Colonic mucosa (tissue), 4 donors: ENCODE results near the gene RPS3. TPM values are rescaled to one million over a fixed set of nuclear protein-coding genes. Genes with fewer than 3 reads are reported as not detected.
A peak's percentile ranks its signal among the peaks of the same experiment; 100 is the strongest.

Source experiments
- DNase-seq: peaks from one replicate; pipeline ENCODE4 v3.0.0-alpha.2; 2020
- H3K27ac ChIP-seq: fragments of 200-600 bp; one replicate; pipeline ENCODE4 v1.8.0; 2021
- H3K27me3 ChIP-seq: fragments of 200-600 bp; one replicate; pipeline ENCODE4 v1.8.0; 2021
- H3K36me3 ChIP-seq: fragments of 200-600 bp; one replicate; pipeline ENCODE4 v1.8.0; 2021
- H3K4me1 ChIP-seq: fragments of 200-600 bp; one replicate; pipeline ENCODE4 v1.8.0; 2021; ENCODE audit warnings: mild to moderate bottlenecking
- H3K4me3 ChIP-seq: fragments of 200-600 bp; one replicate; pipeline ENCODE4 v1.8.0; 2021
- H3K9ac ChIP-seq, 2 donors: one replicate each; pipeline ENCODE4 v1.7.0; 2013; ENCODE audit warnings: control low read depth in 2 of 2, low read depth in 2 of 2, low read length in 2 of 2
- H3K9me3 ChIP-seq: fragments of 200-600 bp; one replicate; pipeline ENCODE4 v1.8.0; 2021
- intact Hi-C: fragments of 100-400 bp; cut with DNase I; formaldehyde crosslinking; loops from one replicate; pipeline ENCODE4 v1.14.1; 2022
- total RNA-seq, 2 donors: library from RNA; stranded (reverse); fragmentation: NEBNext Ultra II Directional in 1 of 2; extraction: Animal tissue kit (Norgen Biotek cat#: 25700) in 1 of 2; gene quantifications; one replicate each; pipeline ENCODE4 v1.2.1, GENCODE V29; 2021
- TF ChIP-seq, protein P1 (sequence below): fragments of 200-600 bp; IDR thresholded peaks from one replicate; pipeline ENCODE4 v1.8.0; 2022; ENCODE audit warnings: antibody characterized with exemption, mild to moderate bottlenecking
- donor health status: healthy.
- donor health status: DM: no; HTN: no; CAD: no.
- donor health status: DM: no; HTN: no; CAD: no.

The RPS3 gene
- total RNA-seq, 2 donors from 2014 or later, result 2,133 to 2,596 TPM

DNA sequence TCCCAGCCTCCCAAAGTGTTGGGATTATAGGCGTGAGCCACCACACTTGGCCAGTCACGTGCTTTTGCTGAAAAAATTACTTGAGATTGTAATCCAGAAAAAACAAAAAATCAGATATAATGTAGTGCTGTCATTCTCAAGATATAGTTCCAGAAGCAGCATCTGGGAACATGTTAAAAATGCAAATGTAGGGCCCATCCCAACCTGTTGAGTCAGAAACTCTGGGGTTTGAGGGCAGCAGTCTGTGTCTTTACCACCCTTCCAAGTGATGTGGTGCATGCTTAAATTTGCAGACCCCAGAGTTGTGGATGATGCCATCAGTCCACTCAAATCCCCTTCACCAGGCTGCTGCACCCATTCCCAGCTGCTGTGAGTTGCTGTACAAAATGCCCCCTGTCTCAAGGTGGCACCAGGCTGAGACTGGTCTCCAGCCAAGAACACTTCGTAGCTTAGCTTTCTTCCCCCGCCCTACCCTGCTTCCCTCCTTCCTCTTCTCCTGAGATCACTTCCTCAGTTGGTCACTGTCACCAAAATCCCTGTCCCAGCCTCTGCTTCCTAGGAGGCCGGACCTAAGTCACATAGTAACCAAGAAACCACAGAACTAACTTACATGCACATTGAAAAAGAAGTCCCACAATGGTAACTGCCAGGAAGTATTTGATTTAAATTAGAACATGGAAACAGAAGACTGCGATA is 29.6 kb upstream of the RPS3 start:
- intact Hi-C loops, result no loop called here
- no peak overlapping the region for H3K4me3 ChIP-seq
- H3K9me3 ChIP-seq, result no peaks in the 10 kb centered on the region
- H3K36me3 ChIP-seq, result no peaks in the 10 kb centered on the region
- no peaks in the 10 kb centered on the region for H3K27me3 ChIP-seq
- TF ChIP-seq, protein P1, sequence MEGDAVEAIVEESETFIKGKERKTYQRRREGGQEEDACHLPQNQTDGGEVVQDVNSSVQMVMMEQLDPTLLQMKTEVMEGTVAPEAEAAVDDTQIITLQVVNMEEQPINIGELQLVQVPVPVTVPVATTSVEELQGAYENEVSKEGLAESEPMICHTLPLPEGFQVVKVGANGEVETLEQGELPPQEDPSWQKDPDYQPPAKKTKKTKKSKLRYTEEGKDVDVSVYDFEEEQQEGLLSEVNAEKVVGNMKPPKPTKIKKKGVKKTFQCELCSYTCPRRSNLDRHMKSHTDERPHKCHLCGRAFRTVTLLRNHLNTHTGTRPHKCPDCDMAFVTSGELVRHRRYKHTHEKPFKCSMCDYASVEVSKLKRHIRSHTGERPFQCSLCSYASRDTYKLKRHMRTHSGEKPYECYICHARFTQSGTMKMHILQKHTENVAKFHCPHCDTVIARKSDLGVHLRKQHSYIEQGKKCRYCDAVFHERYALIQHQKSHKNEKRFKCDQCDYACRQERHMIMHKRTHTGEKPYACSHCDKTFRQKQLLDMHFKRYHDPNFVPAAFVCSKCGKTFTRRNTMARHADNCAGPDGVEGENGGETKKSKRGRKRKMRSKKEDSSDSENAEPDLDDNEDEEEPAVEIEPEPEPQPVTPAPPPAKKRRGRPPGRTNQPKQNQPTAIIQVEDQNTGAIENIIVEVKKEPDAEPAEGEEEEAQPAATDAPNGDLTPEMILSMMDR, result no peak
- no peak overlapping the region for H3K9ac ChIP-seq
- DNase-seq, result no peak
- no peaks in the 10 kb centered on the region for H3K4me1 ChIP-seq
- H3K27ac ChIP-seq, result no peak overlapping the region

DNA sequence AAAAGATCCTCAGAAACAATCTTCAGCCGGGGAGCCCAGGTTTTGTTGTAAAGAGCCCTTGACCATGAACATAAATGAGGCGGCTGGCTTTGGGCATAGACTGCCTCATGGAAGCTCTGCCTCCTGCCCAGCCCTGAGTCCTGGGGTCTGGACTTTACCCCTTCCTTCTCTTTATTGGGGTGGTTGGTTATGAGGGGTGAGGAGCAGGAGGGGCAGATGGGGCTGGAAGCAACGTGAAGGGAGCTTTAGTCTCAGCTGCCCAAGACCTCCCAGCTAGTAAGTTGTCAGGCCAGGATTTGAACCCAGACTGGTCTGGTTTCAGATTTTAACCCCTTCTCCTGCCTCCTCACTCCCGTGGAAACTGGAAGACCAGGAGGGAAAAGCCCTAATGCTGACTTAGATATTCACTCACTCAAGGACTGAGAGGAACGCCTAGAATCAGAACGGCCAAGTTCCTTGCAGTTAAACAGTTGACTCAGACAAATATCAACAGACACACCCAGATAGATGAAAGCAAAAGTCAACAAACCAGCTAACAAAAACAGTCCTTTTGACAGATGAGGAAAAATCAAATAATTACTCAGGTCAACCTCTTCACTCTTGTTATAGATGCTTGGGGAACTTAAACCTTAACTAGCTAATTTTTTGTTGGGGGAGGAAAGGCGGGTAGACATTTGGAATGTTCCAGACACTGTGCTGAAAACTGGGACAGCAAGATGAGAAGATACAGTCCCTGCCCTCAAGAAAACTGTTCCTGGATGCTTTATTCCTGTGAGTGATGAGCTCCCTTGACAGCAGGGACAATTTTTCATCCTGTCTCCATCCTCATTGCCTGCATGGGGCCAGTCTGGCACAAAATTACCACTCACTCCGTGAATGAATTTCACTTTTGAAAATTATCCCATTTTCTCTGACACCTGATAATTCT is 27.1 kb upstream of the RPS3 start:
- H3K9ac ChIP-seq, result peak overlapping the region; percentile 24 to 68
- H3K4me1 ChIP-seq, result no peaks in the 10 kb centered on the region
- intact Hi-C loops, result no loop called here
- DNase-seq, result peak; percentile 75
- TF ChIP-seq, protein P1, result no peak
- no peak overlapping the region for H3K4me3 ChIP-seq
- H3K27ac ChIP-seq, result peak overlapping the region; percentile 93
- H3K27me3 ChIP-seq, result no peaks in the 10 kb centered on the region
- H3K36me3 ChIP-seq, result no peaks in the 10 kb centered on the region
- no peaks in the 10 kb centered on the region for H3K9me3 ChIP-seq

- Histone ChIP-seq H3K9me3 (no peaks in the 10 kb centered on the region), H3K9ac (no peak overlapping the region), H3K36me3 (no peaks in the 10 kb centered on the region), H3K4me1 (no peaks in the 10 kb centered on the region), H3K27ac (no peak overlapping the region), H3K27me3 (no peaks in the 10 kb centered on the region), H3K4me3 (no peak overlapping the region)
- intact Hi-C loops, result no loop called here
- DNase-seq, result no peak
- TF ChIP-seq, protein P1, result no peak
These were observed 26.1 kb upstream of the RPS3 start for GRCh38 chr11:75373201-75373600.

DNA sequence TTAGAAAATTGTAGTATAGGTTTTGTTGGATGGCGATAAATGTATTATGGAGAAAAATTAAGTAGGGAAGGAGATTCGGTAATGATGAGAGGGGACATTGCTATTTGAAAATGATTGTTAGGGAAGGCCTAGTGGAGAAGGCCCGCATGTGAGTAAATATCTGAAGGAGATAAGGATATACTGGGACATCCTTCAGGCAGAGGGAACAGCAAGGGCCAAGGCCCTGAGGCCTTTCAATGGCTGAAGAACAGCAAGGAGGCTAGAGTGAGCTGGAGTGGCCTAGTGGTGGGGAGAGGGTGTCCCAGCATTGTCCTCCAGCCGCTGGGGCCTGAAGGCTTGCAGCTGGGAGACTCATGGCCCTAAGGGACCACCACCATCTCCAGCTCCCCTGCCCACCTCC is 24.7 kb upstream of the RPS3 start:
- H3K27ac ChIP-seq, result no peak overlapping the region
- no peaks in the 10 kb centered on the region for H3K9me3 ChIP-seq
- intact Hi-C loops, result no loop called here
- H3K27me3 ChIP-seq, result no peaks in the 10 kb centered on the region
- DNase-seq, result no peak
- TF ChIP-seq, protein P1, result no peak
- no peaks in the 10 kb centered on the region for H3K4me1 ChIP-seq
- H3K36me3 ChIP-seq, result no peaks in the 10 kb centered on the region
- no peak overlapping the region for H3K4me3 ChIP-seq
- no peak overlapping the region for H3K9ac ChIP-seq

DNA sequence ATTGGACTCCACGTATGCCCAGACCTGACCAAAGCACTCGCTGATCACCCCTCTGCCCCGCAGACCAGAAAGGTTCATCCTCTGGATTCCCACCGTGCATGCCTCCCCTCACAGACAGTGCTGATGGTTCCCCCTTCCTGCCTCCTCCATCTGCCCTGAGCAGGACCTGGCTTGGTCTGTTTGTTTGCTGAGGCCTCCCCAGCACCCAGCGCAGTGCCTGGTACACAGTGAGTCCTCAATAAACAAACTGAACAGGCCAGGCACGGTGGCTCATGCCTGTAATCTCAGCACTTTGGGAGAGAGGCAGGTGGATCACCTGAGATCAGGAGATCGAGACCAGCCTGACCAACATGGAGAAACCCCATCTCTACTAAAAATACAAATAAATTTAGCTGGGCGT is 23.7 kb upstream of the RPS3 start:
- TF ChIP-seq, protein P1, result no peak
- DNase-seq, result no peak
- Histone ChIP-seq H3K4me3 (no peak overlapping the region), H3K4me1 (no peaks in the 10 kb centered on the region), H3K36me3 (no peaks in the 10 kb centered on the region), H3K27ac (no peak overlapping the region), H3K9me3 (no peaks in the 10 kb centered on the region), H3K27me3 (no peaks in the 10 kb centered on the region), H3K9ac (no peak overlapping the region)
- intact Hi-C loops, result no loop called here
